Endothelial cell (in vitro differentiated cells): ENCODE data around the gene RFX7. TPM values are rescaled to one million over a fixed set of nuclear protein-coding genes. Genes with fewer than 3 reads are reported as not detected.
A peak's percentile ranks its signal among the peaks of the same experiment; 100 is the strongest.

Experiments used
- DNase-seq: peaks from one replicate; pipeline ENCODE4 v3.0.0; 2021; ENCODE audit warnings: low spot score
- H3K27ac Mint-ChIP-seq: one replicate; pipeline ENCODE4 v1.8.0; 2021; ENCODE audit warnings: mixed read lengths, inconsistent platforms; ENCODE audit not compliant: unreplicated experiment
- H3K27me3 Mint-ChIP-seq: one replicate; pipeline ENCODE4 v1.8.0; 2021; ENCODE audit warnings: mild to moderate bottlenecking, moderate library complexity, mixed read lengths, inconsistent platforms; ENCODE audit not compliant: unreplicated experiment
- H3K36me3 Mint-ChIP-seq: one replicate; pipeline ENCODE4 v1.8.0; 2021; ENCODE audit warnings: mild to moderate bottlenecking, low read depth, mixed read lengths, inconsistent platforms; ENCODE audit not compliant: unreplicated experiment
- H3K4me1 Mint-ChIP-seq: one replicate; pipeline ENCODE4 v1.8.0; 2021; ENCODE audit warnings: mild to moderate bottlenecking, mixed read lengths, inconsistent platforms; ENCODE audit not compliant: unreplicated experiment
- H3K4me3 Mint-ChIP-seq: one replicate; pipeline ENCODE4 v1.8.0; 2021; ENCODE audit warnings: mild to moderate bottlenecking, mixed read lengths, inconsistent platforms; ENCODE audit not compliant: unreplicated experiment
- H3K9me3 Mint-ChIP-seq: one replicate; pipeline ENCODE4 v1.8.0; 2021; ENCODE audit warnings: mixed read lengths, inconsistent platforms; ENCODE audit not compliant: unreplicated experiment
- CTCF ChIP-seq: fragments of 200-600 bp; sonication (generic); IDR thresholded peaks from one replicate; pipeline ENCODE4 v1.5.0; 2021; ENCODE audit warnings: antibody characterized with exemption; ENCODE audit not compliant: unreplicated experiment
- total RNA-seq: library from RNA; stranded (reverse); fragmentation: NEBNext Ultra II Directional; extraction: Animal tissue kit (Norgen Biotek cat#: 25700); gene quantifications from one replicate; pipeline ENCODE4 v1.2.1, GENCODE V29; 2021; ENCODE audit not compliant: unreplicated experiment

RFX7 gene
- total RNA-seq, 1 donor from 2014 or later, result 37.7 TPM

DNA sequence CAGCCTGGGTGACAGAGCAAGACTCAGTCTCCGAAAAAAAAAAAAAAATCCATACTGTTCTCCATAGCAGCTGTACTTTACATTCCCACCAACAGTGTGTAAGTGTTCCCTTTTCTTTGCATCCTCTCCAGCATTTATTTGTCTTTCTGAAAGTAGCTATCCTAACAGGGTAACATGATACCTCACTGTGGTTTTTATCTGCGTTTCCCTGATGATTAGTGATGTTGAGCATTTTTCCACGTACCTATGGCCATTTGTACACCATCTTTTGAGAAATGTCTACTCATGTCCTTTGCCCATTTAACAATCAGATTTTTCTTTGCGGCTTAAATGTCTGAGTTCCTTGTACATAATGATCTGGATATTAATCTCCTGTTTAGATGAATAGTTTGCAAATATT is 119.3 kb downstream of the RFX7 start:
- H3K27ac Mint-ChIP-seq, result no peak overlapping the region
- H3K9me3 Mint-ChIP-seq, result peaks cover 14% of the 10 kb centered on the region
- peaks cover 86% of the 10 kb centered on the region for H3K36me3 Mint-ChIP-seq
- TF ChIP-seq CTCF, result no peak
- DNase-seq, result no peak
- H3K27me3 Mint-ChIP-seq, result peaks cover 8% of the 10 kb centered on the region
- no peaks in the 10 kb centered on the region for H3K4me1 Mint-ChIP-seq
- H3K4me3 Mint-ChIP-seq, result peak overlapping the region; percentile 56

DNA sequence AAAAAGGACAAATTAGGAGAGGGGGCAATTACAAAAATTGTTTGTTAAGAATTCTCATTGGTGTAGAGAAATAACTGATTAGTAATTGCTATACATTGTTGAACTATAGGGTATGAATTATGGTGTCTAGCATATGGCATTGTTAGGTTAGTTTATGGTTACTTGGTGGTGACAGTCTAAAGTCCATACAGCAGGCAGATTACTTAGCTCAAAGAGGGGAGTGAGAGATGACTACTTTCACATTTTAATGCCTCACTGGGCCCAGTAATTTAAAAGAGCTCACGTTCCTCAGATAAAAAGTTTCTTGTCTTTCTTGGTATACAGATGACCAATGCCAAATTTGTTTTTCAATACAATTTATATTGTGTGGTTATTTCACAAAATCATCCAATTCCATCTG is 137.8 kb downstream of the RFX7 start:
- TF ChIP-seq CTCF, result no peak
- no peak overlapping the region for H3K4me3 Mint-ChIP-seq
- no peaks in the 10 kb centered on the region for H3K9me3 Mint-ChIP-seq
- no peak for DNase-seq
- H3K27me3 Mint-ChIP-seq, result peaks cover 4% of the 10 kb centered on the region
- H3K36me3 Mint-ChIP-seq, result peaks cover 11% of the 10 kb centered on the region
- no peak overlapping the region for H3K27ac Mint-ChIP-seq
- peaks cover 8% of the 10 kb centered on the region for H3K4me1 Mint-ChIP-seq

GRCh38 chr15:56102441-56102840 is 141.2 kb downstream of the RFX7 start:
- no peak overlapping the region for H3K27ac Mint-ChIP-seq
- no peak for TF ChIP-seq CTCF
- H3K4me3 Mint-ChIP-seq, result no peak overlapping the region
- H3K27me3 Mint-ChIP-seq, result no peaks in the 10 kb centered on the region
- peaks cover 8% of the 10 kb centered on the region for H3K36me3 Mint-ChIP-seq
- H3K4me1 Mint-ChIP-seq, result no peaks in the 10 kb centered on the region
- no peaks in the 10 kb centered on the region for H3K9me3 Mint-ChIP-seq
- no peak for DNase-seq

GRCh38 chr15:56099311-56099710 is 144.4 kb downstream of the RFX7 start:
- Mint-ChIP-seq H3K4me3 (no peak overlapping the region), H3K27me3 (peaks cover 2% of the 10 kb centered on the region), H3K9me3 (no peaks in the 10 kb centered on the region), H3K27ac (no peak overlapping the region), H3K4me1 (no peaks in the 10 kb centered on the region), H3K36me3 (peaks cover 25% of the 10 kb centered on the region)
- TF ChIP-seq CTCF, result no peak
- DNase-seq, result no peak

GRCh38 chr15:56098195-56098863 is 145.3 kb downstream of the RFX7 start:
- Mint-ChIP-seq H3K4me3 (no peak overlapping the region), H3K9me3 (no peaks in the 10 kb centered on the region), H3K4me1 (no peaks in the 10 kb centered on the region), H3K36me3 (peaks cover 34% of the 10 kb centered on the region), H3K27ac (no peak overlapping the region), H3K27me3 (peaks cover 2% of the 10 kb centered on the region)
- no peak for TF ChIP-seq CTCF
- DNase-seq, result no peak
